IMR-90 (cell line): ENCODE measurements around the gene DIAPH1. TPM values are rescaled to one million over a fixed set of nuclear protein-coding genes. Genes with fewer than 3 reads are reported as not detected.

Source experiments
- ATAC-seq: fragments of 200-7000 bp; cut with Tn5 transposase; 2 replicates; pipeline ENCODE4 v1.9.1; 2020; ENCODE audit warnings: low read depth, mild to moderate bottlenecking, moderate library complexity
- BruUV-seq: library from RNA; stranded (reverse); fragments of 400-500 nt; replicated peaks from 2 replicates; lab custom pipeline; 2021; lab: Mats Ljungman, UMichigan
- CTCF ChIA-PET: fragments of 300-600 bp; formaldehyde crosslinking; extraction: SDS; loops from one replicate; lab custom pipeline; 2021; ENCODE audit warnings: antibody characterized with exemption; lab: Yijun Ruan, JAX
- POLR2A ChIA-PET: fragments of 300-600 bp; sonication (Branson Sonifier 250); formaldehyde crosslinking; loops from one replicate; lab custom pipeline; 2022; ENCODE audit warnings: antibody characterized with exemption; ENCODE audit not compliant: unreplicated experiment; lab: Charles Lee
- DNase-seq: peaks from one replicate; pipeline ENCODE4 v3.0.0; 2013
- H2AFZ ChIP-seq: replicated peaks from 2 replicates; pipeline ENCODE3; 2013; ENCODE audit warnings: low read length, mild to moderate bottlenecking; ENCODE audit not compliant: poor library complexity
- H2AK5ac ChIP-seq: 2 replicates; pipeline ENCODE4 v1.6.1; 2013; ENCODE audit warnings: low read depth, low read length, inconsistent platforms
- H2AK9ac ChIP-seq: replicated peaks from 2 replicates; pipeline ENCODE3; 2013; ENCODE audit warnings: mild to moderate bottlenecking, low read depth, low read length, moderate library complexity; ENCODE audit not compliant: poor library complexity
- H2BK120ac ChIP-seq: 2 replicates; pipeline ENCODE4 v1.6.1; 2013; ENCODE audit warnings: low read depth, low read length, inconsistent platforms
- H2BK15ac ChIP-seq: 3 replicates; pipeline ENCODE4 v1.6.1; 2013; ENCODE audit warnings: low read depth, low read length, inconsistent platforms
- H2BK20ac ChIP-seq: 2 replicates; pipeline ENCODE4 v1.6.1; 2013; ENCODE audit warnings: low read depth, mild to moderate bottlenecking, inconsistent platforms, low read length, moderate library complexity
- H2BK5ac ChIP-seq: 2 replicates; pipeline ENCODE4 v1.6.1; 2013; ENCODE audit warnings: mild to moderate bottlenecking, low read depth, low read length, inconsistent platforms; ENCODE audit not compliant: poor library complexity, severe bottlenecking
- H3K14ac ChIP-seq: replicated peaks from 2 replicates; pipeline ENCODE4 v1.6.1; 2013; ENCODE audit warnings: low read depth, low read length, inconsistent platforms
- H3K18ac ChIP-seq: 2 replicates; pipeline ENCODE4 v1.6.1; 2013; ENCODE audit warnings: low read depth, low read length, control low read depth
- H3K23ac ChIP-seq: 2 replicates; pipeline ENCODE4 v1.6.1; 2013; ENCODE audit warnings: low read depth, low read length, inconsistent platforms
- H3K27ac ChIP-seq: 2 replicates; pipeline ENCODE4 v1.5.1; 2013; ENCODE audit warnings: mild to moderate bottlenecking, control low read depth, low read length; ENCODE audit not compliant: insufficient read depth
- H3K27me3 ChIP-seq: 2 replicates; pipeline ENCODE4 v1.6.1; 2013; ENCODE audit warnings: low read length; ENCODE audit not compliant: control insufficient read depth, insufficient read depth
- H3K36me3 ChIP-seq: 2 replicates; pipeline ENCODE4 v1.6.1; 2013; ENCODE audit warnings: low read length, mixed read lengths; ENCODE audit not compliant: control insufficient read depth, insufficient read depth
- H3K4ac ChIP-seq: 2 replicates; pipeline ENCODE4 v1.6.1; 2013; ENCODE audit warnings: low read depth, low read length, inconsistent platforms
- H3K4me1 ChIP-seq: 2 replicates; pipeline ENCODE4 v1.6.1; 2013; ENCODE audit warnings: low read length, mixed read lengths; ENCODE audit not compliant: control insufficient read depth, insufficient read depth
- H3K4me2 ChIP-seq: 2 replicates; pipeline ENCODE4 v1.6.1; 2013; ENCODE audit warnings: low read depth, mild to moderate bottlenecking, control low read depth, low read length, moderate library complexity
- H3K4me3 ChIP-seq: 2 replicates; pipeline ENCODE4 v1.5.1; 2013; ENCODE audit warnings: low read depth, mild to moderate bottlenecking, control low read depth, low read length, moderate library complexity; ENCODE audit not compliant: insufficient read depth
- H3K56ac ChIP-seq: 2 replicates; pipeline ENCODE4 v1.6.1; 2013; ENCODE audit warnings: low read length, inconsistent platforms; ENCODE audit not compliant: insufficient read depth; ENCODE audit errors: extremely low read depth
- H3K79me1 ChIP-seq, 2 experiments: 2 replicates each; pipeline ENCODE4 v1.6.1; 2013; ENCODE audit warnings: low read length in 2 of 2, inconsistent platforms in 1 of 2, low read depth in 1 of 2
- H3K9ac ChIP-seq: 2 replicates; pipeline ENCODE4 v1.6.1; 2013; ENCODE audit warnings: low read depth, low read length, control low read depth
- H3K9me1 ChIP-seq: 2 replicates; pipeline ENCODE4 v1.6.1; 2013; ENCODE audit warnings: low read length, inconsistent platforms; ENCODE audit not compliant: insufficient read depth
- H3K9me3 ChIP-seq: 2 replicates; pipeline ENCODE4 v1.6.1; 2013; ENCODE audit warnings: low read length; ENCODE audit not compliant: control insufficient read depth, insufficient read depth
- H4K20me1 ChIP-seq: 2 replicates; pipeline ENCODE4 v1.6.1; 2013; ENCODE audit warnings: low read length, inconsistent platforms; ENCODE audit not compliant: insufficient read depth
- H4K5ac ChIP-seq: 2 replicates; pipeline ENCODE4 v1.6.1; 2013; ENCODE audit warnings: mild to moderate bottlenecking, low read depth, low read length, control low read depth
- H4K8ac ChIP-seq, 2 experiments: 2 replicates each; pipeline ENCODE4 v1.6.1; 2013; ENCODE audit warnings: low read depth in 2 of 2, low read length in 2 of 2, control low read depth in 1 of 2, inconsistent platforms in 1 of 2
- H4K91ac ChIP-seq: 2 replicates; pipeline ENCODE4 v1.6.1; 2013; ENCODE audit warnings: low read depth, low read length, inconsistent platforms; ENCODE audit not compliant: insufficient read depth
- BHLHE40 ChIP-seq: fragments of 150-350 bp; IDR thresholded peaks from 2 replicates; pipeline ENCODE4 v1.6.1; 2016; ENCODE audit warnings: mild to moderate bottlenecking, low read depth, low read length
- CEBPB ChIP-seq: IDR thresholded peaks from 2 replicates; pipeline ENCODE4 v1.6.1; 2012; ENCODE audit warnings: low read depth, low read length, improper control_type of control experiment
- CHD1 ChIP-seq: IDR thresholded peaks from 2 replicates; pipeline ENCODE4 v1.6.1; 2012; ENCODE audit warnings: low read depth, low read length, improper control_type of control experiment
- FOS ChIP-seq: fragments of 150-350 bp; IDR thresholded peaks from 2 replicates; pipeline ENCODE4 v1.6.1; 2016; ENCODE audit warnings: low read depth, low read length
- MXI1 ChIP-seq: IDR thresholded peaks from 2 replicates; pipeline ENCODE4 v1.6.1; 2012; ENCODE audit warnings: low read depth, mild to moderate bottlenecking, low read length, moderate library complexity, borderline replicate concordance
- NFE2L2 ChIP-seq: fragments of 150-350 bp; IDR thresholded peaks from 2 replicates; pipeline ENCODE4 v1.6.1; 2016; ENCODE audit warnings: low read depth, mild to moderate bottlenecking, low read length
- RAD21 ChIP-seq: IDR thresholded peaks from 2 replicates; pipeline ENCODE4 v1.6.1; 2012; ENCODE audit warnings: low read length, improper control_type of control experiment
- RFX5 ChIP-seq: IDR thresholded peaks from 2 replicates; pipeline ENCODE4 v1.8.0; 2012; ENCODE audit warnings: low read depth, mild to moderate bottlenecking, low read length, moderate library complexity
- WGBS, 2 experiments: methylation state at CpG; one replicate each; pipeline versions ENCODE4 v1.1.5 to v1.1.7; 2013; ENCODE audit warnings: missing lambda C conversion rate in 2 of 2; ENCODE audit not compliant: insufficient read length in 1 of 2; ENCODE audit errors: extremely low coverage in 2 of 2; 5-methylcytosine and 5-hydroxymethylcytosine counted together
- dilution Hi-C: fragments of 300-500 bp; cut with HindIII; formaldehyde crosslinking; loops from one replicate; pipeline ENCODE4 v1.14.3; 2018; ENCODE audit warnings: low sequenced_read_pairs; ENCODE audit not compliant: unreplicated experiment
- in situ Hi-C: fragments of 300-500 bp; cut with MboI; formaldehyde crosslinking; loops from 3 replicates; pipeline ENCODE4 v1.14.3; 2019; ENCODE audit warnings: low sequenced_read_pairs, inconsistent platforms, mixed read lengths
- intact Hi-C: fragments of 100-400 bp; cut with micrococcal nuclease; formaldehyde crosslinking; loops from 2 replicates; pipeline ENCODE4 v1.10.0; 2022
- polyA plus RNA-seq, 3 experiments: library from polyadenylated mRNA; depleted of rRNA; stranded (reverse); fragments of >200 nt; gene quantifications; 2 replicates each; pipeline ENCODE4 v1.2.3, GENCODE V29; 2012; ENCODE audit warnings: low replicate concordance in 1 of 3
- total RNA-seq: library from RNA; depleted of rRNA; stranded (reverse); fragments of >200 nt; gene quantifications from 2 replicates; pipeline ENCODE4 v1.2.3, GENCODE V29; 2012

The DIAPH1 gene
- total and polyA plus RNA-seq, 2 of the 4 experiments (the other 2 are of a cell fraction) = 12.0 to 37.4 TPM

DNA sequence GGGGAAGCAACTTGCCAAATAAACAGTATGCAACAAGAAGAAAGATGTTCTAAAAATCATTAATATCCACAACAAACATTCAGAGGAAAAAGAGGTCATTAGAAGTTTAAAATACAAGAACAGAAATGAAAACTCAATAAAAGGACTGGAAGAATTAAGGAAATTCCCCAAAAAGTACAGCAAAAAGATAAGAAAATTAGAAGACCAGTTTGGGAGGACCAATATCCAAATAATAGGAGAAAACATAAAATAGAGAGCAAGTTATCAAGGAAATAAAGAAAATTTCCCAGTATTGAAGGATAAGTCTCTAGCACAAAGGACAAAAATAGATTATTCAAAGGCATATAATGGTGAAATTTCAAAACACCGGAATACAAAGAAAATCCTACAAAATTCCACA, 21.9 kb downstream of the DIAPH1 start:
- Histone ChIP-seq H4K20me1 (no peaks in the 10 kb centered on the region), H3K4me3 (no peak overlapping the region), H2AK9ac (no peak overlapping the region), H4K91ac (no peak overlapping the region), H3K9me1 (no peaks in the 10 kb centered on the region; the same call in 1 of the 2 replicates), H3K4me2 (no peak overlapping the region), H3K4ac (no peak overlapping the region), H2BK20ac (no peak overlapping the region), H2BK15ac (no peak overlapping the region), H3K27ac (no peak overlapping the region), H3K9me3 (no peaks in the 10 kb centered on the region), H3K14ac (no peak overlapping the region), H3K4me1 (no peaks in the 10 kb centered on the region), H2AFZ (no peak overlapping the region), H2BK120ac (no peak overlapping the region), H3K27me3 (no peaks in the 10 kb centered on the region), H3K23ac (no peak overlapping the region), H4K8ac (no peak overlapping the region), H2BK5ac (no peak overlapping the region), H3K79me1 (peaks cover 18 to 39% of the 10 kb centered on the region in 2 experiments), H3K36me3 (no peaks in the 10 kb centered on the region; the same call in 1 of the 2 replicates), H2AK5ac (no peak overlapping the region), H3K9ac (no peak overlapping the region), H3K56ac (no peak overlapping the region), H4K5ac (no peak overlapping the region), H3K18ac (no peak overlapping the region)
- TF ChIP-seq CHD1 (no peak), MXI1 (no peak), FOS (no peak), RFX5 (no peak), BHLHE40 (no peak), CEBPB (no peak), RAD21 (no peak), NFE2L2 (no peak)
- ATAC-seq (no peak), DNase-seq (no peak)
- no TSS peak for BruUV-seq
- POLR2A ChIA-PET = no interaction called here
- CTCF ChIA-PET = interaction anchor here (0.6 to 2.5 kb wide), 2 partner anchors 22 to 202 kb away, joined by 3 to 9 read pairs; partner anchors contain the start of gene DIAPH1
- no CpG with 5 or more reads among the region's 1 CpG for WGBS, 2 experiments
- intact Hi-C loops (no loop called here), dilution Hi-C loops (no loop called here), in situ Hi-C loops (loop anchor here (25.0 kb wide), 1 partner anchor 910 kb away; the partner anchor contains the start of genes HARS1 and HARS2)
